Limb (tissue), 2 donors: ENCODE data around the gene FBXL12.
"Not testable (repeated sequence)": the region's sequence is repeated elsewhere in the genome, so short reads cannot be mapped to it uniquely, and the experiment has no call there.

Experiments used
- DNase-seq, 2 donors: peaks; one replicate each; pipeline ENCODE4 v3.0.0-alpha.2; 2016; ENCODE audit errors: extremely low spot score in 2 of 2

The FBXL12 gene

GRCh38 chr19:9792206-9793070, 26.4 kb downstream of the FBXL12 start:
- DNase-seq: peak; percentile 96 to 99

DNA sequence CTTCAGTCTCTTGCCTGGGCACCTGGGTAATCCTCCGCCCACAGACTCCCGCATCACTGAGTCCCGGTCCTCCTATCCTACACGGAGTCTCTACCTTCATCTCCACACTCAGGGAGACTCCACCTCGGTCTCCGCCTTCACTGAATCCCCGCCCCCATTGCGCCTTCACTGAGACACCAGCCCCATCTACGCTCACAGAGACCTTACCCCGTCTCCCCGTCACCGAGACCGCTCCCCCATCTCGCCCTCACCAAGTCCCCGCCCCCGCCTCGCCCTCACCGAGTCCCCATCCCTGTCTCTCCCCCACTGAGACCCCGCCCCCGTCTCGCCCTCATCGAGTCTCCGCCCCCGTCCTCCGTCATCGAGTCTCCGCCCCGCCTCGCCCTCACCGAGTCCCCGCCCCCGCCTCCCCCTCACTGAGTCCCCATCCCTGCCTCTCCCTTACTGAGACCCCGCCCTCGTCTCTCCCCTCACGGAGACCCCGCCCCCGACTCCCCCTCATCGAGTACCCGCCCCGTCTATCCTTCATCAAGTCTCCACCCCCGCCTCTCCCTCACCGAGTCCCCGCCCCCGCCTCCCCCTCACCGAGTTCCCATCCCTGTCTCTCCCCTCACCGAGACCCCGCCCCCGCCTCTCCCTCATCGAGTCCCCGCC, 27.2 kb downstream of the FBXL12 start:
- DNase-seq: peak; percentile 96 to 99

- not testable (repeated sequence) for DNase-seq
Measured at GRCh38 chr19:9791073-9791367, 27.9 kb downstream of the FBXL12 start.

GRCh38 chr19:9789579-9789978, 29.3 kb downstream of the FBXL12 start:
- not testable (repeated sequence) for DNase-seq

GRCh38 chr19:9789066-9789465, 29.8 kb downstream of the FBXL12 start:
- no peak for DNase-seq

- not testable (repeated sequence) for DNase-seq
Measured at GRCh38 chr19:9788604-9789003, 30.3 kb downstream of the FBXL12 start.

DNA sequence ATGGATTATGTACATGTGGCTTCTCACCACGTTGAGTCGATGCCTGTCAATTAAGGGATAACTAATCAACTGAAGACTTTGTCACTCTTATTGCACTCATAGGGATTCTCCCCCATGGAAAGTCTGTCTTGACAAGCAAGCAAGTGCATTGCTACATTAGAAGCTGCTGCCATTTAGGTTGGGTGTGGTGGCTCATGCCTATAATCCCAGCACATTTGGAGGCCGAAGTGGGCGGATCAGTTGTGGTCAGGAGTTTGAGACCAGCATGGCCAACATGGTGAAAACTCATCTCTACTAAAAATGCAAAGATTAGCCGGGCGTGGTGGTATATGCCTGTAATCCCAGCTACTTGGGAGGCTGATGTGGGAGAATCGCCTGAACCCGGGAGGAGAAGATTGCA, 32.1 kb downstream of the FBXL12 start:
- no peak for DNase-seq

- peak in 1 of 2 donors; percentile 36 for DNase-seq
Measured at GRCh38 chr19:9786342-9786741, 32.5 kb downstream of the FBXL12 start.

- DNase-seq: peak; percentile 98 to 99
Measured at GRCh38 chr19:9785367-9786331, 33.2 kb downstream of the FBXL12 start.

- not testable (repeated sequence) for DNase-seq
Measured at GRCh38 chr19:9784163-9784496, 34.7 kb downstream of the FBXL12 start.

DNA sequence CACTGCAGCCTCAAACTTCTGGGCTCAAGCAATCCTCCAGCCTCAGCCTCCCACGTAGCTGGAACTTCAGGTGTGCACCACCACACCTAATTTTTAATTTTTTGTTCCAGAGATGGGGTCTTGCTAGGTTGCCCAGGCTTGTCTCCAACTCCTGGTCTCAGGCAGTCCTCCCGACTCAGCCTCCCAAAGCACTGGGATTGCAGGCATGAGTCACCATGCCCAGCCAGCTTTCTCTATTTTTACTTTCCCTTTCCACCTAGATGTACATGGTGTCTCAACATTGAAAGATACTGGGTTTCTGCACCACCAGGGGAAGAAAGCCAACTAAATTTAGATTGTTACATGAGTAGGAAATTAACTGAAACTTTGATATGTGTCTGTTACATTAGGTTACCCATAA, 36.5 kb downstream of the FBXL12 start:
- DNase-seq: no peak

DNA sequence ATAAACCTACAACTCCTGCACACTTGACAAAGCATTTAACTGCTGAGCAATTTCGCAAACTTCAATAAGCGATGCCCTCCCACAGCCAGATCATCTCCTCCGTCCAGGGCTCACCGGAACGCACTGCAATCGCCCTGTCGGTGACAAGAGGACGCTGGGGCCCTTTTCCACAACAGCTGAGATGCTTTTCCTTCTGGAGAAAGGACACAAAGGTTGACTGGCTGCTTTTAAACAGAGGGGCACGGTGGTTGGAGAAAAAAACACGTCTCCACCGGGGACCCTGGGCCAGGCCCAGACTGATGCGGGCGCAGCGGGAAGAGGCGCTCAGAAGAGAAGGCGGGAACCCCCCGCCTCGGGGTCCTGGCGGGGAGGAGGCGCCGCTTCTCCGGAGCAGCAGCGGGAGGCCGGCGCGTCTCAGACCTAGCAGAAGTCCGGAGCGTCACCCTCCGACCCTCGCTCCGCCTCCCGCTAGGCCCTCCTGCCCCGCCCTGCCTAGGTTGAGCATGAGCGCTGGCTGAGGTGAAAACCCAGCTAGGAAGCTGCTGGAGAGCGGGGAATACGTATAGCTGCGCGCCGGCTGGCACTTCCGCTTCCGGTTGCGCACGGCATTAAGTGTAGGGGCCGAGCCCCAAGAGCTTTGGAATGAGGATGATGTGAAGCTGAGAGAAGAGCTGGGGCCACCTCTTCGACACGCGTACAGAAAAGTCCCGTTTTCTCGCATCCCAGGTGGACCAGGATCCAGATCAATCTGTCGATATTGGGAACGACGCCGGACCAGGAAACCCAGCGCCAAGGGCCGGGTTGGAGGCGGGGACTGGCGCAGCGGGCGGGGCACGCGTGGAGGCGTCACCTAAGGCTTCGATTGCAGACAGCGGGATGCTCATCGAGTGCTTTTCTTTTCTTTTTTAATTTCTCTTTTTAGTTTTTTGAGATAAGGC, 50.4 kb downstream of the FBXL12 start, which contains the start of gene ZNF846:
ZNF846 (minus strand) TSS at position 564 of the 938 bp plus-strand sequence. CDS start 3,788 bp downstream, outside the sequence.
- peak; percentile 95 to 96 for DNase-seq
